ENCODE data around the gene HIKESHI. TPM values are rescaled to one million over a fixed set of nuclear protein-coding genes. Genes with fewer than 3 reads are reported as not detected.
A peak's percentile ranks its signal among the peaks of the same experiment; 100 is the strongest.

Gene HIKESHI
- total and polyA plus RNA-seq, 2 of the 8 experiments (the other 6 are each of a cell fraction or from before 2014, with no cell fraction given), result 65.4 to 90.2 TPM

- no peak for TF ChIP-seq CHD7 (IDR thresholded peaks at IDR 0.05; ENCODE audit: insufficient replicate concordance, low read length)
- TF ChIP-seq TAF1 (IDR thresholded peaks at IDR 0.05; ENCODE audit: low read depth, low read length), result no peak
- no peak for TF ChIP-seq EP300 (IDR thresholded peaks at IDR 0.05; ENCODE audit: borderline replicate concordance in 1 of 2, low read depth in 2 of 2, low read length in 2 of 2)
- peak in 2 of 3 experiments; percentile 30 to 51; a peak in 2 of 4 replicates for TF ChIP-seq CTCF (IDR thresholded peaks at IDR 0.05; ENCODE audit: control extremely low read depth in 1 of 3, insufficient read depth in 1 of 3, low read depth in 1 of 3, low read length in 3 of 3)
- TF ChIP-seq TCF12 (IDR thresholded peaks at IDR 0.05; ENCODE audit: low read depth, low read length), result no peak
Observed at GRCh38 chr11:86355256-86355655, 53.2 kb downstream of the HIKESHI start (continued).
